ENCODE measurements around the gene CLNK. TPM values are rescaled to one million over a fixed set of nuclear protein-coding genes. Genes with fewer than 3 reads are reported as not detected.

CLNK gene
- total RNA-seq, 1 donor from 2014 or later: 0.79 TPM

- no peak for DNase-seq
- intact Hi-C loops (cut with micrococcal nuclease): no loop called here
- H3K36me3 Mint-ChIP-seq (ENCODE audit: low read depth): peaks cover 68% of the 10 kb centered on the region
- peaks cover 9% of the 10 kb centered on the region for H3K4me1 Mint-ChIP-seq
- no peak overlapping the region for H3K4me3 Mint-ChIP-seq
- H3K27ac Mint-ChIP-seq: no peak overlapping the region
- H3K27me3 Mint-ChIP-seq: no peaks in the 10 kb centered on the region
- peaks cover 23% of the 10 kb centered on the region for H3K9me3 Mint-ChIP-seq
Measured at GRCh38 chr4:10441512-10441911, 243.1 kb downstream of the CLNK start.

DNA sequence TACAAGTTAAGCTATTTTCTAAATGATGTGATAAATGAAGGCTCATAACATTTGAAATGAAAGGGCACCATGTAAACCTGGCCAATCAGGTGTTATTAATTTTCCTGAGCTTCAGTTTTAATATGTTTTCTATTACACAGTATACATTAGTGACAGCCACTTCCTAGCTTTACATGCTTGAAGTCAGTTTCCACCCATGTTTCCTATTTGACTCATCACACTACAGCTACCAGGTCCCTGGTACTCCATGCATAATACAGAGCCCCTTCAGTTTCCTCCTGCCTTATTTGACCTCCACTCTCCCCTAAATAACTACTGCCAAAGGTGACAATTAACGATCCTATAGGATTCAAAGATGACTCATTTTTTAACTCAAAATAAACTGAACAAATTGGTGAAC is 245.6 kb downstream of the CLNK start:
- Mint-ChIP-seq H3K4me1 (peaks cover 9% of the 10 kb centered on the region), H3K9me3 (peaks cover 9% of the 10 kb centered on the region), H3K27me3 (no peaks in the 10 kb centered on the region), H3K27ac (no peak overlapping the region), H3K36me3 (ENCODE audit: low read depth) (peaks cover 42% of the 10 kb centered on the region), H3K4me3 (no peak overlapping the region)
- DNase-seq: no peak
- intact Hi-C loops (cut with micrococcal nuclease): no loop called here

GRCh38 chr4:10437735-10438134 is 246.8 kb downstream of the CLNK start:
- intact Hi-C loops (cut with micrococcal nuclease): no loop called here
- Mint-ChIP-seq H3K27me3 (no peaks in the 10 kb centered on the region), H3K27ac (no peak overlapping the region)

More at GRCh38 chr4:10437735-10438134, 246.8 kb downstream of the CLNK start:
- Mint-ChIP-seq H3K9me3 (peaks cover 5% of the 10 kb centered on the region), H3K36me3 (ENCODE audit: low read depth) (peaks cover 30% of the 10 kb centered on the region), H3K4me1 (peaks cover 5% of the 10 kb centered on the region), H3K4me3 (no peak overlapping the region)
- DNase-seq: no peak

Other genes with a start within 250 kb of the CLNK start
- gene ZNF518B, start 227.3 kb downstream of the CLNK start, total RNA-seq: 22.9 and 24.5 TPM in 2 replicates

All from activated CD4-positive, alpha-beta T cell treated with anti-CD3 and anti-CD28 coated beads, Interleukin-2, amount 10 ng/mL, durations not matched to agents 24 days and 14 days (primary cell).